Astrocyte (in vitro differentiated cells and primary cell): ENCODE measurements around the gene CD52. TPM values are rescaled to one million over a fixed set of nuclear protein-coding genes. Genes with fewer than 3 reads are reported as not detected.
"Not testable (repeated sequence)": the region's sequence is repeated elsewhere in the genome, so short reads cannot be mapped to it uniquely, and the experiment has no call there.

Experiments used
- DNase-seq: peaks from one replicate; pipeline ENCODE4 v3.0.0-alpha.2; 2010; ENCODE audit warnings: low read depth
- FAIRE-seq: peaks from 2 replicates; lab custom pipeline; 2011; peaks lifted over from hg19 to GRCh38; lab: Jason Lieb, UNC
- H2AFZ ChIP-seq: 2 replicates; pipeline ENCODE4 v1.6.0; 2012; ENCODE audit warnings: low read depth, low read length, inconsistent platforms
- H3K27ac ChIP-seq: 2 replicates; pipeline ENCODE4 v1.5.1; 2011; ENCODE audit warnings: low read depth, low read length, inconsistent platforms
- H3K27me3 ChIP-seq: 2 replicates; pipeline ENCODE4 v1.6.0; 2011; ENCODE audit warnings: low read length, inconsistent platforms; ENCODE audit not compliant: insufficient read depth
- H3K36me3 ChIP-seq: 2 replicates; pipeline ENCODE4 v1.5.1; 2011; ENCODE audit warnings: low read length, inconsistent platforms; ENCODE audit not compliant: insufficient read depth
- H3K4me1 ChIP-seq: 2 replicates; pipeline ENCODE4 v1.5.1; 2011; ENCODE audit warnings: low read length, inconsistent platforms; ENCODE audit not compliant: insufficient read depth
- H3K4me2 ChIP-seq: 2 replicates; pipeline ENCODE4 v1.6.0; 2012; ENCODE audit warnings: low read length, inconsistent platforms
- H3K4me3 ChIP-seq: 2 replicates; pipeline ENCODE4 v1.5.1; 2011; ENCODE audit warnings: low read depth, mild to moderate bottlenecking, low read length, inconsistent platforms; ENCODE audit not compliant: insufficient read depth
- H3K79me2 ChIP-seq: 2 replicates; pipeline ENCODE4 v1.6.0; 2012; ENCODE audit warnings: mild to moderate bottlenecking, low read length, inconsistent platforms; ENCODE audit not compliant: insufficient read depth
- H3K9ac ChIP-seq: 2 replicates; pipeline ENCODE4 v1.6.0; 2012; ENCODE audit warnings: mild to moderate bottlenecking, low read length, inconsistent platforms
- H3K9me3 ChIP-seq: 2 replicates; pipeline ENCODE4 v1.5.1; 2012; ENCODE audit warnings: low read depth, mild to moderate bottlenecking, low read length, inconsistent platforms; ENCODE audit not compliant: insufficient read depth
- H4K20me1 ChIP-seq: 2 replicates; pipeline ENCODE4 v1.6.0; 2012; ENCODE audit warnings: low read length, inconsistent platforms; ENCODE audit not compliant: insufficient read depth
- H3K27ac Mint-ChIP-seq: one replicate; pipeline ENCODE4 v1.8.0; 2021; ENCODE audit warnings: mild to moderate bottlenecking, mixed read lengths; ENCODE audit not compliant: unreplicated experiment
- H3K27me3 Mint-ChIP-seq: one replicate; pipeline ENCODE4 v1.8.0; 2021; ENCODE audit warnings: low read depth, mixed read lengths; ENCODE audit not compliant: unreplicated experiment
- H3K36me3 Mint-ChIP-seq: one replicate; pipeline ENCODE4 v1.8.0; 2021; ENCODE audit warnings: low read depth, mixed read lengths; ENCODE audit not compliant: unreplicated experiment
- H3K4me1 Mint-ChIP-seq: one replicate; pipeline ENCODE4 v1.8.0; 2021; ENCODE audit warnings: low read depth, mixed read lengths; ENCODE audit not compliant: unreplicated experiment
- H3K4me3 Mint-ChIP-seq: one replicate; pipeline ENCODE4 v1.8.0; 2021; ENCODE audit warnings: mild to moderate bottlenecking, moderate library complexity, mixed read lengths; ENCODE audit not compliant: unreplicated experiment
- H3K9me3 Mint-ChIP-seq: one replicate; pipeline ENCODE4 v1.8.0; 2021; ENCODE audit warnings: mild to moderate bottlenecking, mixed read lengths; ENCODE audit not compliant: unreplicated experiment
- CTCF ChIP-seq: IDR thresholded peaks from 2 replicates; pipeline ENCODE4 v1.5.1; 2011; ENCODE audit warnings: low read depth, mild to moderate bottlenecking, inconsistent platforms, low read length, moderate library complexity; ENCODE audit not compliant: insufficient read depth
- EZH2 ChIP-seq: IDR thresholded peaks from 2 replicates; pipeline ENCODE4 v1.6.1; 2012; ENCODE audit warnings: mild to moderate bottlenecking, low read length, inconsistent platforms; ENCODE audit not compliant: insufficient read depth
- total RNA-seq: library from RNA; stranded (reverse); gene quantifications from 2 replicates; pipeline ENCODE4 v1.2.1, GENCODE V29; 2021

The CD52 gene
- total RNA-seq, 1 donor from 2014 or later: not detected

DNA sequence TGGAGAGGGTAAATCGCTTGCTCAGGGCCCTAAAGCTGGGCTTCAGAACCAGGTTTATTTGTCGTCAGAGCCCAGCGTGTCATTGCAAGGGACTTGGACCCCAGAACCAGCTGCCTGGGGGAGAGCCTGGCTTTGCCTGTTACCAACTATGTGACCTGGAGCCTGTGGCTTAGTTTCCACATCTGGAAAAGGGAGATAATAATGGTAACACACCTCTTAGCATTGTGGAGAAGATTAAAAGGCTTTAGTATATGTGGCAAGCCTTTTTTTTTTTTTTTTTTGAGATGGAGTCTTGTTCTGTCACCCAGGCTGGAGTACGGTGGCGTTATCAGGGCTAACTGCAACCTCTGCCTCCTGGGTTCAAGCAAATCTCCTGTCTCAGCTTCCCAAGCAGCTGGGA, 12.5 kb downstream of the CD52 start:
- TF ChIP-seq EZH2 (no peak), CTCF (no peak)

GRCh38 chr1:26333312-26333711, 15.6 kb downstream of the CD52 start:
- H3K36me3 ChIP-seq, H3K9me3 Mint-ChIP-seq, H3K9ac ChIP-seq, H3K27ac Mint-ChIP-seq, H3K4me3 ChIP-seq, H3K27me3 ChIP-seq, FAIRE-seq, DNase-seq, H3K4me1 Mint-ChIP-seq, H3K36me3 Mint-ChIP-seq, H3K4me2 ChIP-seq, H3K27me3 Mint-ChIP-seq, H3K9me3 ChIP-seq, H3K4me3 Mint-ChIP-seq, H3K79me2 ChIP-seq, H2AFZ ChIP-seq, H4K20me1 ChIP-seq, H3K27ac ChIP-seq: not testable (repeated sequence)
- peaks cover 15% of the 10 kb centered on the region for H3K4me1 ChIP-seq

More for the DNA sequence above, 12.5 kb downstream of the CD52 start:
- Mint-ChIP-seq H3K9me3 (no peaks in the 10 kb centered on the region), H3K36me3 (no peaks in the 10 kb centered on the region), H3K4me1 (no peaks in the 10 kb centered on the region), H3K27me3 (no peaks in the 10 kb centered on the region), H3K27ac (no peak overlapping the region), H3K4me3 (no peak overlapping the region)
- Histone ChIP-seq H3K4me1 (peaks cover 5% of the 10 kb centered on the region), H3K9ac (no peak overlapping the region), H3K9me3 (no peaks in the 10 kb centered on the region), H3K27me3 (no peaks in the 10 kb centered on the region), H4K20me1 (no peaks in the 10 kb centered on the region), H3K36me3 (no peaks in the 10 kb centered on the region), H2AFZ (no peak overlapping the region), H3K4me2 (no peak overlapping the region), H3K27ac (no peak overlapping the region), H3K4me3 (no peak overlapping the region), H3K79me2 (no peaks in the 10 kb centered on the region)
- no peak for DNase-seq
- no peak for FAIRE-seq

- Mint-ChIP-seq H3K27me3 (peaks cover 5% of the 10 kb centered on the region), H3K9me3 (no peaks in the 10 kb centered on the region), H3K4me1 (peaks cover 6% of the 10 kb centered on the region), H3K36me3 (no peaks in the 10 kb centered on the region), H3K27ac (no peak overlapping the region), H3K4me3 (peak overlapping the region; percentile 88)
- H4K20me1 ChIP-seq: no peaks in the 10 kb centered on the region
- no peak for DNase-seq
- H3K27me3 ChIP-seq: peaks cover 5% of the 10 kb centered on the region
- peak overlapping the region; percentile 70 for H3K4me3 ChIP-seq
- H3K36me3 ChIP-seq: no peaks in the 10 kb centered on the region
- peaks cover 18% of the 10 kb centered on the region for H3K4me1 ChIP-seq
- no peak for FAIRE-seq
- no peaks in the 10 kb centered on the region for H3K9me3 ChIP-seq
- no peaks in the 10 kb centered on the region for H3K79me2 ChIP-seq
- peak overlapping the region; percentile 96 for H3K4me2 ChIP-seq
- no peak overlapping the region for H3K27ac ChIP-seq
- peak overlapping the region; percentile 72 for H3K9ac ChIP-seq
- TF ChIP-seq EZH2: no peak
- peak overlapping the region; percentile 92 for H2AFZ ChIP-seq
Observed at GRCh38 chr1:26335774-26336476, 18.2 kb downstream of the CD52 start.
